GM23338 (cell line): Measurements from ENCODE around the gene GKN1. TPM values are rescaled to one million over a fixed set of nuclear protein-coding genes. Genes with fewer than 3 reads are reported as not detected.

ENCODE experiments used
- ATAC-seq: fragments of 200-7000 bp; cut with Tn5 transposase; 3 replicates; pipeline ENCODE4 v1.9.1; 2020
- DNase-seq: peaks from one replicate; pipeline ENCODE4 v3.0.0-alpha.2; 2015; ENCODE audit warnings: low spot score
- H2AFZ ChIP-seq: fragments of 200-600 bp; sonication (generic); 2 replicates; pipeline ENCODE4 v1.8.0; 2016; ENCODE audit warnings: antibody characterized with exemption, mild to moderate bottlenecking, moderate library complexity
- H3F3A ChIP-seq: fragments of 200-600 bp; sonication (generic); replicated peaks from 2 replicates; pipeline ENCODE4 v1.8.0; 2017; ENCODE audit warnings: antibody characterized with exemption, mixed run types, low read depth
- H3K27ac ChIP-seq: fragments of 200-600 bp; sonication (generic); 2 replicates; pipeline ENCODE4 v1.6.1; 2016; ENCODE audit warnings: low read depth
- H3K27me3 ChIP-seq: fragments of 200-600 bp; sonication (generic); 2 replicates; pipeline ENCODE4 v1.8.0; 2016; ENCODE audit warnings: mild to moderate bottlenecking, mixed run types, moderate library complexity; ENCODE audit not compliant: insufficient read depth
- H3K36me3 ChIP-seq: fragments of 200-600 bp; sonication (generic); 2 replicates; pipeline ENCODE4 v1.8.0; 2016; ENCODE audit warnings: mild to moderate bottlenecking; ENCODE audit not compliant: insufficient read depth
- H3K4me1 ChIP-seq: fragments of 200-600 bp; sonication (generic); 2 replicates; pipeline ENCODE4 v1.8.0; 2016; ENCODE audit warnings: mild to moderate bottlenecking, moderate library complexity; ENCODE audit not compliant: insufficient read depth
- H3K4me2 ChIP-seq: fragments of 200-600 bp; sonication (generic); 2 replicates; pipeline ENCODE4 v1.7.1; 2017; ENCODE audit warnings: mixed run types
- H3K4me3 ChIP-seq: fragments of 200-600 bp; sonication (generic); 2 replicates; pipeline ENCODE4 v1.6.1; 2016; ENCODE audit warnings: mixed run types
- H3K79me2 ChIP-seq: fragments of 200-600 bp; sonication (generic); replicated peaks from 2 replicates; pipeline ENCODE4 v1.8.0; 2017; ENCODE audit warnings: mild to moderate bottlenecking; ENCODE audit not compliant: insufficient read depth
- H3K9me2 ChIP-seq: fragments of 200-600 bp; sonication (generic); 2 replicates; pipeline ENCODE4 v1.8.0; 2017; ENCODE audit not compliant: insufficient read depth
- H4K20me1 ChIP-seq: fragments of 200-600 bp; sonication (generic); replicated peaks from 2 replicates; pipeline ENCODE4 v1.8.0; 2017; ENCODE audit warnings: mild to moderate bottlenecking; ENCODE audit not compliant: insufficient read depth
- H3K27ac Mint-ChIP-seq: 2 replicates; pipeline ENCODE4 v1.8.0; 2020; ENCODE audit warnings: inconsistent platforms, mild to moderate bottlenecking, moderate library complexity, mixed read lengths
- H3K27me3 Mint-ChIP-seq: 3 replicates; pipeline ENCODE4 v1.8.0; 2022; ENCODE audit warnings: low read depth, mild to moderate bottlenecking, moderate library complexity, mixed read lengths, inconsistent platforms; ENCODE audit not compliant: insufficient read depth, poor library complexity
- H3K36me3 Mint-ChIP-seq: 3 replicates; pipeline ENCODE4 v1.8.0; 2021; ENCODE audit warnings: low read depth, mild to moderate bottlenecking, inconsistent platforms, moderate library complexity, mixed read lengths
- H3K4me1 Mint-ChIP-seq: 3 replicates; pipeline ENCODE4 v1.8.0; 2020; ENCODE audit warnings: mild to moderate bottlenecking, inconsistent platforms, mixed read lengths
- H3K4me3 Mint-ChIP-seq: 3 replicates; pipeline ENCODE4 v1.8.0; 2021; ENCODE audit warnings: moderate library complexity, mild to moderate bottlenecking, inconsistent platforms, mixed read lengths
- H3K9me3 Mint-ChIP-seq: 3 replicates; pipeline ENCODE4 v1.8.0; 2020; ENCODE audit warnings: moderate library complexity, mild to moderate bottlenecking, inconsistent platforms, mixed read lengths
- EZH2 ChIP-seq: fragments of 200-600 bp; sonication (generic); IDR thresholded peaks from one replicate; pipeline ENCODE4 v1.8.0; 2017; ENCODE audit warnings: antibody characterized with exemption, mild to moderate bottlenecking, low read depth; ENCODE audit not compliant: unreplicated experiment
- JUNB ChIP-seq: IDR thresholded peaks from one replicate; pipeline ENCODE4 v1.6.1; 2016; ENCODE audit warnings: antibody characterized with exemption; ENCODE audit not compliant: unreplicated experiment
- POLR2AphosphoS5 ChIP-seq: IDR thresholded peaks from 2 replicates; pipeline ENCODE4 v1.6.1; 2016; ENCODE audit warnings: antibody characterized with exemption, low read depth
- ZNF331 ChIP-seq: fragments of 250-450 bp; sonication (Bioruptor Pico); IDR thresholded peaks from 2 replicates; pipeline ENCODE4 v1.5.0; 2020; ENCODE audit warnings: low read depth, mild to moderate bottlenecking, moderate library complexity
- polyA plus RNA-seq: library from polyadenylated mRNA; unstranded; fragments of >200 nt; fragmentation: Nextera tagmentation; extraction: Ambion mirVana; gene quantifications from 2 replicates; pipeline ENCODE4 v1.2.1, GENCODE V29; 2016
- total RNA-seq: library from RNA; depleted of rRNA; stranded (reverse); fragments of >200 nt; shearing (Covaris generic); gene quantifications from 2 replicates; pipeline ENCODE4 v1.2.3, GENCODE V29; 2014
- TF ChIP-seq, protein P1 (sequence below): IDR thresholded peaks from 2 replicates; pipeline ENCODE4 v1.6.1; 2016; ENCODE audit warnings: antibody characterized with exemption
- TF ChIP-seq, protein P2 (sequence below): fragments of 250-450 bp; sonication (Bioruptor Pico); IDR thresholded peaks from 2 replicates; pipeline ENCODE4 v1.5.0; 2020; ENCODE audit warnings: mild to moderate bottlenecking, moderate library complexity
- TF ChIP-seq, protein P3 (sequence below): IDR thresholded peaks from one replicate; pipeline ENCODE4 v1.6.1; 2018; ENCODE audit warnings: antibody characterized with exemption; ENCODE audit not compliant: unreplicated experiment

GKN1 gene
- total and polyA plus RNA-seq, 2 experiments from 2014 or later = not detected

DNA sequence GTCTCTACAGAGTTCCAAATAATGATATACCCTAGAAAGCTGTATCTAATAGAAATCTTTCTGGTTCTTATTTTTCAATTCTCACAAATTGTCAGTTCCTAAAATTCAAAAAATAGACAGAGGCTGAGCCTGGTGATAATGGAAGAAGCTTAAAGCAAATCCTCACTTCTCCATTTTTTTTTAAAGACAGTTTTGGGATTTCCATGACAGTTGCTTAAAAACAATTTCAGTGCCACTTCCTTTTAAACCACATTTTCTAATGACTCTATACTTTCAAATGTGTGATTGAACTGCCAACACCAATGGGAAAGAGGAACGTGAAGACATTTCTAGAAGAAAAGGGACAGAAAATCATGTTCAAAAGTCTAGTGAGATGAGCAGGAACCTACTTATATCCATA lies 25.7 kb upstream of the GKN1 start:
- Histone ChIP-seq H3K4me1 (no peaks in the 10 kb centered on the region), H3K4me2 (no peak overlapping the region), H3K79me2 (no peaks in the 10 kb centered on the region), H2AFZ (no peak overlapping the region), H3K4me3 (no peak overlapping the region), H4K20me1 (no peaks in the 10 kb centered on the region), H3F3A (no peaks in the 10 kb centered on the region), H3K27me3 (peaks cover 9% of the 10 kb centered on the region; the same call in 1 of the 2 replicates), H3K27ac (no peak overlapping the region), H3K36me3 (no peaks in the 10 kb centered on the region), H3K9me2 (no peaks in the 10 kb centered on the region)
- TF ChIP-seq, protein P1, sequence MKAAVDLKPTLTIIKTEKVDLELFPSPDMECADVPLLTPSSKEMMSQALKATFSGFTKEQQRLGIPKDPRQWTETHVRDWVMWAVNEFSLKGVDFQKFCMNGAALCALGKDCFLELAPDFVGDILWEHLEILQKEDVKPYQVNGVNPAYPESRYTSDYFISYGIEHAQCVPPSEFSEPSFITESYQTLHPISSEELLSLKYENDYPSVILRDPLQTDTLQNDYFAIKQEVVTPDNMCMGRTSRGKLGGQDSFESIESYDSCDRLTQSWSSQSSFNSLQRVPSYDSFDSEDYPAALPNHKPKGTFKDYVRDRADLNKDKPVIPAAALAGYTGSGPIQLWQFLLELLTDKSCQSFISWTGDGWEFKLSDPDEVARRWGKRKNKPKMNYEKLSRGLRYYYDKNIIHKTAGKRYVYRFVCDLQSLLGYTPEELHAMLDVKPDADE = no peak
- TF ChIP-seq POLR2AphosphoS5 (no peak), JUNB (no peak), ZNF331 (CRISPR knock-in tag) (no peak), EZH2 (no peak)
- TF ChIP-seq, protein P2, sequence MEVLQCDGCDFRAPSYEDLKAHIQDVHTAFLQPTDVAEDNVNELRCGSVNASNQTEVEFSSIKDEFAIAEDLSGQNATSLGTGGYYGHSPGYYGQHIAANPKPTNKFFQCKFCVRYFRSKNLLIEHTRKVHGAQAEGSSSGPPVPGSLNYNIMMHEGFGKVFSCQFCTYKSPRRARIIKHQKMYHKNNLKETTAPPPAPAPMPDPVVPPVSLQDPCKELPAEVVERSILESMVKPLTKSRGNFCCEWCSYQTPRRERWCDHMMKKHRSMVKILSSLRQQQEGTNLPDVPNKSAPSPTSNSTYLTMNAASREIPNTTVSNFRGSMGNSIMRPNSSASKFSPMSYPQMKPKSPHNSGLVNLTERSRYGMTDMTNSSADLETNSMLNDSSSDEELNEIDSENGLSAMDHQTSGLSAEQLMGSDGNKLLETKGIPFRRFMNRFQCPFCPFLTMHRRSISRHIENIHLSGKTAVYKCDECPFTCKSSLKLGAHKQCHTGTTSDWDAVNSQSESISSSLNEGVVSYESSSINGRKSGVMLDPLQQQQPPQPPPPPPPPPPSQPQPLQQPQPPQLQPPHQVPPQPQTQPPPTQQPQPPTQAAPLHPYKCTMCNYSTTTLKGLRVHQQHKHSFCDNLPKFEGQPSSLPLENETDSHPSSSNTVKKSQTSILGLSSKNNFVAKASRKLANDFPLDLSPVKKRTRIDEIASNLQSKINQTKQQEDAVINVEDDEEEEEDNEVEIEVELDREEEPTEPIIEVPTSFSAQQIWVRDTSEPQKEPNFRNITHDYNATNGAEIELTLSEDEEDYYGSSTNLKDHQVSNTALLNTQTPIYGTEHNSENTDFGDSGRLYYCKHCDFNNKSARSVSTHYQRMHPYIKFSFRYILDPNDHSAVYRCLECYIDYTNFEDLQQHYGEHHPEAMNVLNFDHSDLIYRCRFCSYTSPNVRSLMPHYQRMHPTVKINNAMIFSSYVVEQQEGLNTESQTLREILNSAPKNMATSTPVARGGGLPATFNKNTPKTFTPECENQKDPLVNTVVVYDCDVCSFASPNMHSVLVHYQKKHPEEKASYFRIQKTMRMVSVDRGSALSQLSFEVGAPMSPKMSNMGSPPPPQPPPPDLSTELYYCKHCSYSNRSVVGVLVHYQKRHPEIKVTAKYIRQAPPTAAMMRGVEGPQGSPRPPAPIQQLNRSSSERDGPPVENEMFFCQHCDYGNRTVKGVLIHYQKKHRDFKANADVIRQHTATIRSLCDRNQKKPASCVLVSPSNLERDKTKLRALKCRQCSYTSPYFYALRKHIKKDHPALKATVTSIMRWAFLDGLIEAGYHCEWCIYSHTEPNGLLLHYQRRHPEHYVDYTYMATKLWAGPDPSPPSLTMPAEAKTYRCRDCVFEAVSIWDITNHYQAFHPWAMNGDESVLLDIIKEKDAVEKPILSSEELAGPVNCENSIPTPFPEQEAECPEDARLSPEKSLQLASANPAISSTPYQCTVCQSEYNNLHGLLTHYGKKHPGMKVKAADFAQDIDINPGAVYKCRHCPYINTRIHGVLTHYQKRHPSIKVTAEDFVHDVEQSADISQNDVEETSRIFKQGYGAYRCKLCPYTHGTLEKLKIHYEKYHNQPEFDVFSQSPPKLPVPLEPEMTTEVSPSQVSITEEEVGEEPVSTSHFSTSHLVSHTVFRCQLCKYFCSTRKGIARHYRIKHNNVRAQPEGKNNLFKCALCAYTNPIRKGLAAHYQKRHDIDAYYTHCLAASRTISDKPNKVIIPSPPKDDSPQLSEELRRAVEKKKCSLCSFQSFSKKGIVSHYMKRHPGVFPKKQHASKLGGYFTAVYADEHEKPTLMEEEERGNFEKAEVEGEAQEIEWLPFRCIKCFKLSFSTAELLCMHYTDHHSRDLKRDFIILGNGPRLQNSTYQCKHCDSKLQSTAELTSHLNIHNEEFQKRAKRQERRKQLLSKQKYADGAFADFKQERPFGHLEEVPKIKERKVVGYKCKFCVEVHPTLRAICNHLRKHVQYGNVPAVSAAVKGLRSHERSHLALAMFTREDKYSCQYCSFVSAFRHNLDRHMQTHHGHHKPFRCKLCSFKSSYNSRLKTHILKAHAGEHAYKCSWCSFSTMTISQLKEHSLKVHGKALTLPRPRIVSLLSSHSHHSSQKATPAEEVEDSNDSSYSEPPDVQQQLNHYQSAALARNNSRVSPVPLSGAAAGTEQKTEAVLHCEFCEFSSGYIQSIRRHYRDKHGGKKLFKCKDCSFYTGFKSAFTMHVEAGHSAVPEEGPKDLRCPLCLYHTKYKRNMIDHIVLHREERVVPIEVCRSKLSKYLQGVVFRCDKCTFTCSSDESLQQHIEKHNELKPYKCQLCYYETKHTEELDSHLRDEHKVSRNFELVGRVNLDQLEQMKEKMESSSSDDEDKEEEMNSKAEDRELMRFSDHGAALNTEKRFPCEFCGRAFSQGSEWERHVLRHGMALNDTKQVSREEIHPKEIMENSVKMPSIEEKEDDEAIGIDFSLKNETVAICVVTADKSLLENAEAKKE = no peak
- TF ChIP-seq, protein P3, sequence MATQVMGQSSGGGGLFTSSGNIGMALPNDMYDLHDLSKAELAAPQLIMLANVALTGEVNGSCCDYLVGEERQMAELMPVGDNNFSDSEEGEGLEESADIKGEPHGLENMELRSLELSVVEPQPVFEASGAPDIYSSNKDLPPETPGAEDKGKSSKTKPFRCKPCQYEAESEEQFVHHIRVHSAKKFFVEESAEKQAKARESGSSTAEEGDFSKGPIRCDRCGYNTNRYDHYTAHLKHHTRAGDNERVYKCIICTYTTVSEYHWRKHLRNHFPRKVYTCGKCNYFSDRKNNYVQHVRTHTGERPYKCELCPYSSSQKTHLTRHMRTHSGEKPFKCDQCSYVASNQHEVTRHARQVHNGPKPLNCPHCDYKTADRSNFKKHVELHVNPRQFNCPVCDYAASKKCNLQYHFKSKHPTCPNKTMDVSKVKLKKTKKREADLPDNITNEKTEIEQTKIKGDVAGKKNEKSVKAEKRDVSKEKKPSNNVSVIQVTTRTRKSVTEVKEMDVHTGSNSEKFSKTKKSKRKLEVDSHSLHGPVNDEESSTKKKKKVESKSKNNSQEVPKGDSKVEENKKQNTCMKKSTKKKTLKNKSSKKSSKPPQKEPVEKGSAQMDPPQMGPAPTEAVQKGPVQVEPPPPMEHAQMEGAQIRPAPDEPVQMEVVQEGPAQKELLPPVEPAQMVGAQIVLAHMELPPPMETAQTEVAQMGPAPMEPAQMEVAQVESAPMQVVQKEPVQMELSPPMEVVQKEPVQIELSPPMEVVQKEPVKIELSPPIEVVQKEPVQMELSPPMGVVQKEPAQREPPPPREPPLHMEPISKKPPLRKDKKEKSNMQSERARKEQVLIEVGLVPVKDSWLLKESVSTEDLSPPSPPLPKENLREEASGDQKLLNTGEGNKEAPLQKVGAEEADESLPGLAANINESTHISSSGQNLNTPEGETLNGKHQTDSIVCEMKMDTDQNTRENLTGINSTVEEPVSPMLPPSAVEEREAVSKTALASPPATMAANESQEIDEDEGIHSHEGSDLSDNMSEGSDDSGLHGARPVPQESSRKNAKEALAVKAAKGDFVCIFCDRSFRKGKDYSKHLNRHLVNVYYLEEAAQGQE = no peak
- Mint-ChIP-seq H3K9me3 (no peaks in the 10 kb centered on the region), H3K27ac (no peak overlapping the region), H3K36me3 (no peaks in the 10 kb centered on the region), H3K4me1 (peaks cover 10% of the 10 kb centered on the region; the same call in 2 of the 3 replicates), H3K4me3 (no peak overlapping the region), H3K27me3 (peaks cover 2% of the 10 kb centered on the region)
- no peak for DNase-seq
- no peak for ATAC-seq
